Raji (cell line): ENCODE results near the gene IFNAR1.
A peak's percentile ranks its signal among the peaks of the same experiment; 100 is the strongest.

ENCODE experiments used
- POLR2A ChIP-seq: IDR thresholded peaks from 2 replicates; pipeline ENCODE4 v1.6.1; 2011; ENCODE audit warnings: low read depth, low read length, control low read depth; ENCODE audit not compliant: insufficient read depth

Gene IFNAR1

GRCh38 chr21:33359446-33359845 is 34.7 kb downstream of the IFNAR1 start:
- TF ChIP-seq POLR2A, result no peak

- TF ChIP-seq POLR2A, result no peak
These were observed 35.5 kb downstream of the IFNAR1 start for GRCh38 chr21:33360281-33360680.

DNA sequence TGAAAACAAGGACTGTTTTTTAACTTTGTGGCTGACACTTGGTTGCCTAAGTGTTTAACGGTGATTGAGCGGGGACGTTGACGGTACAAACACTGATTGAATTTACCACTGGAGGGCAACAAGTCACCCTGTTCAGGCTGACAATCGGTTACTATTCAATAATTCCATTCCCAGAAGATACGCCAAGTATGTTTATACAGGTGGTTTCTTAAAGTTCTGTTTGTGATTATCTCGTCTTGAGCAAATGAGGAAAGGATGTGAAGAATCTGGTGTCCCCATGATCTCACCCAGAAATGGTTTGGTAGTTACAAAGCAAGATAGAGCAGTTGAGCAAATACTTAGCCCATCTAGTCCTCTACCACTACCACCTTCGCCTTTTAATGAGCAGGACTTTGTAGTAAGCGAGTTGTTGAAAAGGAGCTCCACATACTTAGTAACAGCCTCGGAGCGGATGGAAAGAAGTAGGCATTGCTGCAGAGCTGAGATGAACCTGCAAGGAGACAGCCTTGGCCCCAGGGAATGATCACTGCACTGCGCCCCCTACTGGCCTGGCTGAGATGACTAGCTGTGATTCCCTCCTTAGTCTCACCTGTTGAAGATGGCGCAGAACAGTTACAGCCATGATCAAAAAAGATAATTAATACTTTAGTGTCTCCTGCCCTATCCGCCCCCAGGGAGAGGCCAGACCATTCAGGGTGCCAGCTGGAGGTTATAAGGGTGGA is 36.3 kb downstream of the IFNAR1 start:
- TF ChIP-seq POLR2A, result no peak

DNA sequence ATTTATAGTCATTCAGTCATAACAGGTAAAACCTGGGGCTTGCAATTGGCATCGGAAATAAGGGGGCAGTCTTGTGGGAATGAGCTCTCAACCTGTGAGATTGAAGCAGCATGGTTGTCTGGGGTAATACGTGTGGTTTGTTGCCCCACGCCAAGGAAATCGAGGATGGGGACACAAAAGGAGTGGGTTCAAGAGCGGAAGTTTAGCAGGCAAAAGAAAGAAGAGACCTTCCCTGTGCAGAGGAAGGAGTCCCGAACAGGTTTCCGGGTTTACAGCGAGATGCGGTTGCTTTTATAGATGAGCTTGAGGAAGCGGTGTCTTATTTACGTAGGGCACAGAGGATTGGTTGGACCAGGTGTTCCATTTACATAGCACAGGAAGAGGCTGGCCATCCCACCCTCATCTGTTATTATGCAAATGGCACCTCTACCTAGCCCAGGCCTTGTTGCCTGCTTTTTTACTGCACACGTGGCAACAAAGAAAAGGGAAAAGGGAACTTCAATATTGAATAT is 37.3 kb downstream of the IFNAR1 start:
- peak; percentile 71 for TF ChIP-seq POLR2A

GRCh38 chr21:33363911-33364609 is 39.3 kb downstream of the IFNAR1 start:
- TF ChIP-seq POLR2A, result peak; percentile 55

GRCh38 chr21:33364830-33365229 is 40.1 kb downstream of the IFNAR1 start:
- TF ChIP-seq POLR2A, result no peak

- TF ChIP-seq POLR2A, result no peak
These were observed 42.7 kb downstream of the IFNAR1 start for GRCh38 chr21:33367309-33367973.

- no peak for TF ChIP-seq POLR2A
These were observed 43.4 kb downstream of the IFNAR1 start for GRCh38 chr21:33368124-33368523.

DNA sequence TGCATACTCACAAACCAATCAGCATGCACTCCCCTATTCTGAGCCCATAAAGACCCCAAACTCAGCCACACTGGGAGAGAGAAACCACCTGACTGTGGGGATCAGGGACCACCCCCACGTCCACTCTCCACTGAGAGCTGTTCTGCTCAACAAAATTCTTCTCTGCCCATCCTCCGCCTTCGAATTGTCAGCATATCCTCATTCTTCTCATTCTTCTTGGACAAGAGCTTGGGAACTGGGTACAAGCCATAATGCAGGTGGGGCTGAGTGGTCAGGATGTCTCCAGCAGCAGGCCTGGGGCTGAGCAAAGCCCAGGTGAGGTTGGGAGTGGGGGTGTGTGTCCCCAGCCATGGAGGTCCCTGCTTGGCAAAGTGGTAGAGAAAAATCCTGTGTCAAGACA is 43.8 kb downstream of the IFNAR1 start:
- no peak for TF ChIP-seq POLR2A

GRCh38 chr21:33369586-33369985 is 44.8 kb downstream of the IFNAR1 start:
- TF ChIP-seq POLR2A, result no peak

GRCh38 chr21:33370305-33370704 is 45.5 kb downstream of the IFNAR1 start:
- TF ChIP-seq POLR2A, result no peak

GRCh38 chr21:33371366-33371765 is 46.6 kb downstream of the IFNAR1 start:
- TF ChIP-seq POLR2A, result no peak

- no peak for TF ChIP-seq POLR2A
These were observed 47.8 kb downstream of the IFNAR1 start for GRCh38 chr21:33372582-33372981.

DNA sequence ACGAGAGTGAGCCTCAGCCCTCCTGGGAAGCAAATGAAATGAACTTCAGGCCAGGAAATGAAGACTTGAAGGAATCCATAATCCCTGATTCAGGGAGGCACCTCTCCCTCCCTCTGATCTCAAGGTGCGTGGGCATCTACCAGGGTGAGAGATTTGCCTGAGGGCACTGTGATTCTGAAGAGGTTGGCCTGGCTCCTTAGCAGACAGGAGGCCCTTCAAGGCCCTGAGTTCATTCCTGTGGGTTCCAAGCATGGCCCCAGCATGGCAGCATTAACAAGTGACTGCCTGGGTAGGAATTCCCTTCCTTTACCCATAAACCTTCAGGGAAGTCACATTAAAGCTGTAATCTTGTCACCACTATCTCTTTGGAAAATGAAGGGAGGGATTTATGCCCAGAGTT is 48.7 kb downstream of the IFNAR1 start:
- TF ChIP-seq POLR2A, result no peak

DNA sequence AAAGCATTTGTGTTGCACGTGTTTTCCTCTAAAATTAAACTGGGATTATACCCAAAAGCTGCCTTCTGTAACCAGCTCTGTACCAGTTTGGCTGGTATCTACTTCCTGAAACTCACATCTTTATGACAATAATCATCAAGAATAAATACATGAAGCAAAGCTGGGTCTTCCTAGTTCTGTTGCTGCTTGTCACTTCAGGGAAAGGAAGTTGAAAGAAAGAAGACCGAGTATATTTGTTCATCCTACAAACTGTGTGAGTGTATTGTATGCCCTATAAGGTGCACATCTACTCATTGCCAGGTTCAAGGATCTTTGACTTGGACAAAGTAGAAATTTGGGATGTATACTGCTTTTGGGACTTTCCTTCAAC is 49.3 kb downstream of the IFNAR1 start:
- TF ChIP-seq POLR2A, result no peak

DNA sequence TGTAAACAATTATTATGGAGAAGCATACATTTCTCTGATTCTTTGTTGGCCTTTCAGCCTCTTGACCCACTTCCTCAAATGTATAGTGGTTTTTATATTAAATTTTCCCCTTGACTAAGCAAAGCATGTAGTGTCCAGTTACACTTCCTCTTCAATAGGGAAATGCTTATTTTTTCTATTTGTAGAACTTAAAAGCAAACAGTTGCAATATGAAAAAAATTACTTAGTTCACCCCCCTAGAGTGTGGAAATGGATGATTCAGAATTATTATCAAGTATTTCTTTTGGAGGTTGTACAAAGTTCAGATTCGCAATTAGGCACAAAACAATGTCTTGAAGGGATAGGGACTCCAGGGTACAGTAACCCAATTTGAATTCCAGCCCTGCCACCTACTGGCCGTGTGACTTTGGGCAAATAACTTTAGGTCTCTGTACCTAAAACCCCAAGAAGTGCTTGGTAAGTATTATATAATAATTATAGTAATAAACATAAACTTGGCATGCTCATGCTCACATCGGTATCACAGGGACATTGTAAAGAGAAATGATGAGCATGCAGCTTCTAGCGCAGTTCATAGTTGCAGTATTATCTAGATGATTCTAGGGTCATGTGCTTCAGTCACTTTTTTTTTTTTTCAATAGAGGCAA is 49.8 kb downstream of the IFNAR1 start:
- no peak for TF ChIP-seq POLR2A

DNA sequence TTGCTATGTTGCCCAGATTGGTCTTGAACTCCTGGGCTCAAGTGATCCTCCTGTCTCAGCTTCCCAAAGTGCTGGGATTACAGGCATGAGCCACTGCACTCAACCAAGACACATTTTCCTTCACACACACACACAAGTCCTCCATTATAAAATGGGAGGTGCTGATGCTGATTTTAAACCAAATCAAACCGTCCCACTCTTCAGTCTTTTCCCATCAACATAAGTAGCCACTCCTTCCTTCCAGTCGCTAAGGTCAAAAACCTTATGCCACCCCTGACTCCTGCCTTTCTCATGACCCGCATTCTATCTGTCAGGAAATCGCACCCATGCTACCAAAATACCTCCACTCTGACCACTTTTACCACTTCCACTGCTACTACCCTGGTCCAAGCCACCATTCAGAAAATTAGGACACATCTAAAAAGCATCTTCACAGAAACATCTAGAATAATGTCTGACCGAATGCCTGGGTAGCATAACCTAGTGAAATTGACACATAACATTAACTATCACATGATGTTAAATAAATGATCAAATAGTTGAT is 50.4 kb downstream of the IFNAR1 start:
- no peak for TF ChIP-seq POLR2A
